Activated CD8-positive, alpha-beta T cell treated with anti-CD3 and anti-CD28 coated beads, Interleukin-2, amount 10 ng/mL, durations not matched to agents 7 days and 5 days (primary cell): ENCODE measurements around the gene SZT2. TPM values are rescaled to one million over a fixed set of nuclear protein-coding genes. Genes with fewer than 3 reads are reported as not detected.

ENCODE experiments used
- ATAC-seq: fragments of 150-1000 bp; cut with Tn5 transposase; one replicate; pipeline ENCODE4 v1.10.0; 2021; ENCODE audit warnings: moderate library complexity
- CTCF ChIA-PET: fragments of 350-600 bp; sonication (Branson Sonifier 250); formaldehyde crosslinking; loops from one replicate; lab custom pipeline; 2021; ENCODE audit warnings: antibody characterized with exemption; lab: Charles Lee
- POLR2A ChIA-PET: fragments of 350-600 bp; sonication (Branson Sonifier 250); formaldehyde crosslinking; loops from one replicate; lab custom pipeline; 2021; ENCODE audit warnings: antibody characterized with exemption; lab: Charles Lee
- DNase-seq: peaks from one replicate; pipeline ENCODE4 v3.0.0-alpha.2; 2020
- H3K27ac Mint-ChIP-seq: one replicate; pipeline ENCODE4 v1.8.0; 2021; ENCODE audit warnings: mild to moderate bottlenecking, mixed read lengths
- H3K27me3 Mint-ChIP-seq: one replicate; pipeline ENCODE4 v1.8.0; 2021; ENCODE audit warnings: low read depth, mixed read lengths
- H3K36me3 Mint-ChIP-seq: one replicate; pipeline ENCODE4 v1.8.0; 2021; ENCODE audit warnings: low read depth, mixed read lengths
- H3K4me1 Mint-ChIP-seq: one replicate; pipeline ENCODE4 v1.8.0; 2021; ENCODE audit warnings: low read depth, mixed read lengths
- H3K4me3 Mint-ChIP-seq: one replicate; pipeline ENCODE4 v1.8.0; 2021; ENCODE audit warnings: mild to moderate bottlenecking, mixed read lengths
- H3K9me3 Mint-ChIP-seq: one replicate; pipeline ENCODE4 v1.8.0; 2022; ENCODE audit warnings: mixed read lengths; ENCODE audit not compliant: insufficient read depth
- total RNA-seq, 2 experiments: library from RNA; stranded (reverse); gene quantifications; one replicate each; pipeline ENCODE4 v1.2.3, GENCODE V29; 2021

The SZT2 gene
- total RNA-seq, 2 experiments from 2014 or later = 57.2 to 58.3 TPM

GRCh38 chr1:43373066-43373940, 16.4 kb upstream of the SZT2 start:
- H3K27me3 Mint-ChIP-seq = no peaks in the 10 kb centered on the region
- H3K4me3 Mint-ChIP-seq = no peak overlapping the region
- peaks cover 11% of the 10 kb centered on the region for H3K4me1 Mint-ChIP-seq
- no peak overlapping the region for H3K27ac Mint-ChIP-seq
- ChIA-PET CTCF (interaction anchor here (1.2 kb wide), 1 partner anchor 146 kb away, joined by 3 read pairs; no protein-coding TSS in a partner anchor), POLR2A (no interaction called here)
- DNase-seq (no peak), ATAC-seq (no peak)
- no peaks in the 10 kb centered on the region for H3K9me3 Mint-ChIP-seq
- H3K36me3 Mint-ChIP-seq = peaks cover 10% of the 10 kb centered on the region

- peaks cover 6% of the 10 kb centered on the region for H3K4me1 Mint-ChIP-seq
- ChIA-PET CTCF (interaction anchor here (1.1 to 1.6 kb wide), 2 partner anchors 11 to 19 kb away, joined by 4 to 7 read pairs; partner anchors contain the start of gene CDC20), POLR2A (interaction anchor here (0.9 to 1.5 kb wide), 3 partner anchors 8 to 13 kb away, joined by 3 to 5 read pairs (median 4); partner anchors contain the start of genes ELOVL1, MED8 and SZT2)
- DNase-seq = no peak
- no peak overlapping the region for H3K4me3 Mint-ChIP-seq
- no peaks in the 10 kb centered on the region for H3K9me3 Mint-ChIP-seq
- H3K27ac Mint-ChIP-seq = no peak overlapping the region
- ATAC-seq = no peak
- H3K27me3 Mint-ChIP-seq = no peaks in the 10 kb centered on the region
- H3K36me3 Mint-ChIP-seq = peaks cover 15% of the 10 kb centered on the region
Observed at GRCh38 chr1:43376723-43377235, 12.9 kb upstream of the SZT2 start.

GRCh38 chr1:43377831-43378230, 11.9 kb upstream of the SZT2 start:
- peaks cover 21% of the 10 kb centered on the region for H3K36me3 Mint-ChIP-seq
- H3K4me3 Mint-ChIP-seq = no peak overlapping the region
- H3K4me1 Mint-ChIP-seq = peaks cover 6% of the 10 kb centered on the region
- POLR2A ChIA-PET = interaction anchor here (0.9 to 1.4 kb wide), 1 partner anchor 10 kb away, joined by 5 read pairs; the partner anchor contains the start of gene ELOVL1
- H3K27ac Mint-ChIP-seq = no peak overlapping the region
- ATAC-seq (no peak), DNase-seq (no peak)
- no peaks in the 10 kb centered on the region for H3K9me3 Mint-ChIP-seq
- CTCF ChIA-PET = no interaction called here
- no peaks in the 10 kb centered on the region for H3K27me3 Mint-ChIP-seq

GRCh38 chr1:43379476-43379875, 10.2 kb upstream of the SZT2 start:
- H3K27ac Mint-ChIP-seq = no peak overlapping the region
- H3K36me3 Mint-ChIP-seq = peaks cover 34% of the 10 kb centered on the region
- POLR2A ChIA-PET = no interaction called here
- no peaks in the 10 kb centered on the region for H3K27me3 Mint-ChIP-seq
- H3K9me3 Mint-ChIP-seq = no peaks in the 10 kb centered on the region
- DNase-seq = no peak
- peaks cover 6% of the 10 kb centered on the region for H3K4me1 Mint-ChIP-seq
- CTCF ChIA-PET = no interaction called here
- no peak overlapping the region for H3K4me3 Mint-ChIP-seq
- ATAC-seq = no peak

DNA sequence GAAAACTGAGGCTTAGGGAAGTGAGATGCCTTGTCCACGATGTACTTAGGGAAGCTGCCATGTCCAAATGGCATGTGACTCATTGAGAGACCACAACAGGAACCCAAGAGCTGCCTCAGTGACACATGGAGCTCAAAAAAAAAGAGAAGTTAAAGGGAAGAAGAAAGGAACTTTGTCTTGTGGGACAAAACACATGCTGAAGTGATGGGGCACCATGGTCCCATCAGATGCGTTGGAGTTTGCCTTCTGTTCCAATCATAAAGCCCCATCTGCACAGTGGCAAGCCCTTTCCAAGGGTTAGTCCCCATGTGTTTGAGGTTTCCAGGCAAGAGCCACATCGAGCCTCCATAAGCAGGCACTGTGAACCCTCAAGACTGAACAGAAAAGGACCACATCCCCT, 8.1 kb upstream of the SZT2 start:
- DNase-seq (no peak), ATAC-seq (no peak)
- Mint-ChIP-seq H3K27ac (no peak overlapping the region), H3K4me3 (no peak overlapping the region), H3K4me1 (peaks cover 6% of the 10 kb centered on the region), H3K36me3 (peaks cover 48% of the 10 kb centered on the region), H3K27me3 (no peaks in the 10 kb centered on the region), H3K9me3 (no peaks in the 10 kb centered on the region)
- POLR2A ChIA-PET = interaction anchor here (1.5 kb wide), 1 partner anchor 9 kb away, joined by 7 read pairs; no protein-coding TSS in a partner anchor
- CTCF ChIA-PET = interaction anchor here (0.9 to 1.6 kb wide), 3 partner anchors 23 to 33 kb away, joined by 3 to 4 read pairs (median 3); partner anchors contain the start of gene CDC20

- no peak for DNase-seq
- no peak for ATAC-seq
- ChIA-PET POLR2A (interaction anchor here (1.5 kb wide), 1 partner anchor 8 kb away, joined by 7 read pairs; no protein-coding TSS in a partner anchor), CTCF (interaction anchor here (0.9 to 1.6 kb wide), 3 partner anchors 24 to 32 kb away, joined by 3 to 4 read pairs (median 3); partner anchors contain the start of gene CDC20)
- H3K27me3 Mint-ChIP-seq = no peaks in the 10 kb centered on the region
- no peaks in the 10 kb centered on the region for H3K9me3 Mint-ChIP-seq
- H3K4me1 Mint-ChIP-seq = peaks cover 6% of the 10 kb centered on the region
- H3K4me3 Mint-ChIP-seq = no peak overlapping the region
- H3K36me3 Mint-ChIP-seq = peaks cover 54% of the 10 kb centered on the region
- H3K27ac Mint-ChIP-seq = no peak overlapping the region
Observed at GRCh38 chr1:43382027-43382779, 7.5 kb upstream of the SZT2 start.

DNA sequence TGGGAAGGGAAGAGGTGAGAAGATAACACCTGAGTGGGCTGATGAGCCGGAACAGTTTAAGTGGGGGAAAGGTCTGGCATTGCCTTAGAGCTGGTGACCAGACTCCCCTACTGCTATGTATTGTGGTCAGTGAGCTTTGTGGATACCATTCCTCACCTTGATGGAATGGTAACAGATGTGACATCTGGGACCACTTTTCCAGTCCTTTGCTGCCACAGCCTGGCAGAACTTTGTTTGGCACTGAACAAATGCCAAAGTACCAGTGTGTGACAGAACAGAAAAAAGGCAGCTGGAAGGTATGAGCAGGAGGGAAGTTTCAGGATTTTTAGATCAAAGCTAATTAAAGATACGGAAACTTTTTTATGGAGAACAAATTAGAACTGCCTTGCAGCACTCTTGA, 6.2 kb upstream of the SZT2 start:
- H3K36me3 Mint-ChIP-seq = peaks cover 52% of the 10 kb centered on the region
- ATAC-seq (no peak), DNase-seq (no peak)
- no peaks in the 10 kb centered on the region for H3K9me3 Mint-ChIP-seq
- ChIA-PET POLR2A (interaction anchor here (1.2 kb wide), 1 partner anchor 15 kb away, joined by 4 read pairs; the partner anchor contains the start of gene ELOVL1), CTCF (interaction anchor here (1.6 kb wide), 1 partner anchor 26 kb away, joined by 3 read pairs; no protein-coding TSS in a partner anchor)
- H3K4me3 Mint-ChIP-seq = no peak overlapping the region
- no peaks in the 10 kb centered on the region for H3K27me3 Mint-ChIP-seq
- H3K4me1 Mint-ChIP-seq = peaks cover 14% of the 10 kb centered on the region
- no peak overlapping the region for H3K27ac Mint-ChIP-seq

GRCh38 chr1:43386676-43387075, 3.0 kb upstream of the SZT2 start:
- ATAC-seq = no peak
- Mint-ChIP-seq H3K27ac (no peak overlapping the region), H3K27me3 (no peaks in the 10 kb centered on the region), H3K9me3 (no peaks in the 10 kb centered on the region), H3K4me3 (no peak overlapping the region), H3K4me1 (peaks cover 33% of the 10 kb centered on the region), H3K36me3 (peaks cover 50% of the 10 kb centered on the region)
- POLR2A ChIA-PET = no interaction called here
- CTCF ChIA-PET = interaction anchor here (0.8 to 2.0 kb wide), 3 partner anchors 11 to 160 kb away, joined by 3 to 7 read pairs (median 4); partner anchors contain the start of gene ELOVL1
- DNase-seq = no peak

GRCh38 chr1:43387976-43388599, 1.6 kb upstream of the SZT2 start:
- H3K4me3 Mint-ChIP-seq = peak overlapping the region; percentile 100
- POLR2A ChIA-PET = interaction anchor here (0.6 to 2.1 kb wide), 4 partner anchors 11 to 161 kb away, joined by 3 to 17 read pairs (median 4); partner anchors contain the start of gene ELOVL1
- peaks cover 33% of the 10 kb centered on the region for H3K4me1 Mint-ChIP-seq
- CTCF ChIA-PET = interaction anchor here (1.2 to 2.0 kb wide), 3 partner anchors 12 to 30 kb away, joined by 3 to 7 read pairs (median 4); partner anchors contain the start of gene ELOVL1
- H3K9me3 Mint-ChIP-seq = no peaks in the 10 kb centered on the region
- no peak for DNase-seq
- no peak for ATAC-seq
- peak overlapping the region; percentile 64 for H3K27ac Mint-ChIP-seq
- H3K36me3 Mint-ChIP-seq = peaks cover 43% of the 10 kb centered on the region
- no peaks in the 10 kb centered on the region for H3K27me3 Mint-ChIP-seq

DNA sequence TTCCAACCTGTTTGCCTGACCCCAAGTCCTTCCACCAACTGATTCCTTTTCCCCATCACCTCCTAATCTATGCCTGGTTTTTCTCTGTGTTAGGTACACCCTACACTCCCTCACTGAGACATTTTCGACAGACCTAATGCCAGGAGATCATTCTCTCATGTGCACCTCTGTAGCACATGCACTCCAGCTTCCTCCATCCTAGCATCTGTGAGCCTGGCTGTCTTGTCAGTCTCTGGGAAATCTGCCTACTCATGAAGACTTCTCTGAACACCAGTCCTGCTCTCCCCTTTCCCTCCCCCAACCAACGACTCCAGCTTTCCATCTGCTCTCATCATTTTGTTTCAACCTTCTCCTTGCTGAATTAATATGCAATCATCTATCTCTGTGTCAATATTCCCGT, 1.1 kb upstream of the SZT2 start:
- H3K4me1 Mint-ChIP-seq = peaks cover 33% of the 10 kb centered on the region
- peaks cover 39% of the 10 kb centered on the region for H3K36me3 Mint-ChIP-seq
- ChIA-PET POLR2A (interaction anchor here (1.0 to 3.1 kb wide), 4 partner anchors 11 to 30 kb away, joined by 3 to 17 read pairs (median 10); partner anchors contain the start of genes CDC20 and ELOVL1), CTCF (interaction anchor here (1.0 to 2.0 kb wide), 4 partner anchors 12 to 30 kb away, joined by 3 to 7 read pairs (median 4); partner anchors contain the start of gene ELOVL1)
- H3K4me3 Mint-ChIP-seq = peak overlapping the region; percentile 100
- no peak for ATAC-seq
- no peaks in the 10 kb centered on the region for H3K9me3 Mint-ChIP-seq
- no peaks in the 10 kb centered on the region for H3K27me3 Mint-ChIP-seq
- no peak for DNase-seq
- H3K27ac Mint-ChIP-seq = peak overlapping the region; percentile 64
